Sigmoid colon (tissue), 7 donors: ENCODE measurements around the gene EFNA2. TPM values are rescaled to one million over a fixed set of nuclear protein-coding genes. Genes with fewer than 3 reads are reported as not detected.

Experiments used
- DNase-seq: peaks from one replicate; pipeline ENCODE4 v3.0.0-alpha.2; 2019
- H3K27ac ChIP-seq, 4 donors: fragments of 200-600 bp; sonication (generic); one replicate each; pipeline ENCODE4 v1.5.1; 2016 to 2019; ENCODE audit warnings: mild to moderate bottlenecking in 1 of 4
- H3K27me3 ChIP-seq, 3 donors: fragments of 200-600 bp; sonication (generic); one replicate each; pipeline ENCODE4 v1.5.1; 2019; ENCODE audit warnings: mild to moderate bottlenecking in 1 of 3
- H3K36me3 ChIP-seq, 4 donors: fragments of 200-600 bp; sonication (generic); one replicate each; pipeline ENCODE4 v1.5.1; 2016 to 2019
- H3K4me1 ChIP-seq, 4 donors: fragments of 200-600 bp; sonication (generic); one replicate each; pipeline ENCODE4 v1.5.1; 2017 to 2019
- H3K4me3 ChIP-seq, 4 donors: fragments of 200-600 bp; sonication (generic); one replicate each; pipeline ENCODE4 v1.5.1; 2017 to 2019; ENCODE audit warnings: mild to moderate bottlenecking in 2 of 4, moderate library complexity in 1 of 4
- H3K9me3 ChIP-seq, 4 donors: fragments of 200-600 bp in 3 of 4; sonication (generic) in 3 of 4; one replicate each; pipeline versions ENCODE4 v1.5.1 to v1.6.1; 2013 to 2019
- EP300 ChIP-seq, 4 donors: sonication (generic); formaldehyde crosslinking; IDR thresholded peaks; one replicate each; pipeline ENCODE4 v1.6.1; 2017; ENCODE audit warnings: antibody characterized with exemption in 4 of 4
- POLR2A ChIP-seq, 2 donors: fragments of 450-650 bp; IDR thresholded peaks; one replicate each; pipeline ENCODE4 v1.6.1; 2016; ENCODE audit warnings: antibody characterized with exemption in 2 of 2, mild to moderate bottlenecking in 2 of 2, moderate library complexity in 2 of 2
- POLR2AphosphoS5 ChIP-seq, 4 donors: sonication (generic); formaldehyde crosslinking; IDR thresholded peaks; one replicate each; pipeline ENCODE4 v1.6.1; 2017; ENCODE audit warnings: antibody characterized with exemption in 4 of 4
- WGBS, 2 donors: extraction: QIAGEN DNeasy Blood & Tissue Kit; methylation state at CpG; one replicate each; pipeline ENCODE4 v1.1.7; 2013; 5-methylcytosine and 5-hydroxymethylcytosine counted together
- intact Hi-C: fragments of 100-400 bp; cut with DNase I; formaldehyde crosslinking; loops from one replicate; pipeline ENCODE4 v1.15.1; 2023
- polyA plus RNA-seq, 3 donors: library from polyadenylated mRNA; stranded (reverse); fragments of 200-250 nt; gene quantifications; one replicate each; pipeline ENCODE4 v1.2.3, GENCODE V29; 2013
- total RNA-seq, 4 donors: library from RNA; depleted of rRNA; stranded (reverse); fragments of >200 nt; gene quantifications; one replicate each; pipeline ENCODE4 v1.1.0, GENCODE V29; 2016
- TF ChIP-seq, protein P1 (sequence below), 4 experiments: fragments of 450-650 bp in 3 of 4; fragments of 200-600 bp in 1 of 4; IDR thresholded peaks; one replicate each; pipeline ENCODE4 v1.5.1; 2016 to 2019; ENCODE audit warnings: antibody characterized with exemption in 4 of 4, mild to moderate bottlenecking in 3 of 4, moderate library complexity in 2 of 4
- donor health status: healthy with polysubstance abuse.
- donor health status: Bipolar disorder and iron deficiency.
- donor health status: healthy.

EFNA2 gene
- total and polyA plus RNA-seq, 7 donors: 23.4 to 40.6 (median 25.2) TPM; not detected in 4

DNA sequence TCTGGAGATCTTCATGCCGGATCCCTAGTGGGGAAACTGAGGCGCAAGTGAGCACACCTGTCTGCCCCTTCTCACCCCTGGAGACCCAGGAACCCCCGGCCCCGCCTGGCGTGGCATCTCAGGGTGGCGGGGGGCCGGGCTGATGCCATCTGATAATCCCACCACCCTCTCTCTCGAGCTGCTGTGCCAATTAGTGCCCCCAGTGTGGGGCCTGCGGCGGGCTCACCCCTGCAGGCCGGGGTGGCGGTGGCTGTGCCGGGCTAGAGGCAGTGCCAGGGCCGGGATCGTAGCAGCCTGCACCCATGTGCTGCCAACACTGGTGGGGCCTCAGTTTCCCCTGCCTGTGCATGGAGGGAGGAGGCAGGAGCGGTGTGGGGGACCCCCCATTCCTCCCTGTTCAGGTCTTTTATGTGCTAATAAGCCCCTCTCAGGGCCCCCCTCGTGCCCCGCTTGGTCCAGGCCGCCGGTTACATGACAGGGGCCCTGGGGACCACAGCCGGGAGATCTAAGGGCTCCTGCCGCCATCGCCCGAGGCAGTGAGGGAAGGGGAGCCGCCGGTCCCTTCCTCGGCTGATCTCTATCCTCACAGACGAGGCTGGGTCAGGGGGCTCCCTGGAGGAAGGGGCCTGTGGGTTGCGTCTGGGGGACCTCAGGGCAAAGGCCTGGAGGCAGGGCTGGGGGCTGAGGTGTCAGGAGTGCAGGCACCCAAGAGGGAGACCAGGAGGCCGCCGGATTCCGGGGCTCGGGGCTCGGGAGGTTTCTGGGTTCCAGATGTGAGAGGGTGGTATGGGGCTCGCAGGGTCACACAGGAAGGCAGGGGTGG, 8.3 kb downstream of the EFNA2 start:
- no peak for TF ChIP-seq POLR2AphosphoS5 (IDR thresholded peaks at IDR 0.05)
- TF ChIP-seq, protein P1, sequence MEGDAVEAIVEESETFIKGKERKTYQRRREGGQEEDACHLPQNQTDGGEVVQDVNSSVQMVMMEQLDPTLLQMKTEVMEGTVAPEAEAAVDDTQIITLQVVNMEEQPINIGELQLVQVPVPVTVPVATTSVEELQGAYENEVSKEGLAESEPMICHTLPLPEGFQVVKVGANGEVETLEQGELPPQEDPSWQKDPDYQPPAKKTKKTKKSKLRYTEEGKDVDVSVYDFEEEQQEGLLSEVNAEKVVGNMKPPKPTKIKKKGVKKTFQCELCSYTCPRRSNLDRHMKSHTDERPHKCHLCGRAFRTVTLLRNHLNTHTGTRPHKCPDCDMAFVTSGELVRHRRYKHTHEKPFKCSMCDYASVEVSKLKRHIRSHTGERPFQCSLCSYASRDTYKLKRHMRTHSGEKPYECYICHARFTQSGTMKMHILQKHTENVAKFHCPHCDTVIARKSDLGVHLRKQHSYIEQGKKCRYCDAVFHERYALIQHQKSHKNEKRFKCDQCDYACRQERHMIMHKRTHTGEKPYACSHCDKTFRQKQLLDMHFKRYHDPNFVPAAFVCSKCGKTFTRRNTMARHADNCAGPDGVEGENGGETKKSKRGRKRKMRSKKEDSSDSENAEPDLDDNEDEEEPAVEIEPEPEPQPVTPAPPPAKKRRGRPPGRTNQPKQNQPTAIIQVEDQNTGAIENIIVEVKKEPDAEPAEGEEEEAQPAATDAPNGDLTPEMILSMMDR (IDR thresholded peaks at IDR 0.05): no peak
- no peak for TF ChIP-seq EP300 (IDR thresholded peaks at IDR 0.05)
- no peak for TF ChIP-seq POLR2A (IDR thresholded peaks at IDR 0.05)
- intact Hi-C loops: no loop called here
- Histone ChIP-seq H3K9me3 (no peaks in the 10 kb centered on the region), H3K27ac (no peak overlapping the region), H3K4me1 (peaks cover 0 to 11% (median 8%) of the 10 kb centered on the region in 4 donors), H3K27me3 (peaks cover 12 to 75% (median 69%) of the 10 kb centered on the region in 3 donors), H3K4me3 (no peak overlapping the region), H3K36me3 (no peaks in the 10 kb centered on the region)
- no peak for DNase-seq
- 82 to 88% methylated on average over 35 of the region's 35 CpGs for WGBS, 2 donors

DNA sequence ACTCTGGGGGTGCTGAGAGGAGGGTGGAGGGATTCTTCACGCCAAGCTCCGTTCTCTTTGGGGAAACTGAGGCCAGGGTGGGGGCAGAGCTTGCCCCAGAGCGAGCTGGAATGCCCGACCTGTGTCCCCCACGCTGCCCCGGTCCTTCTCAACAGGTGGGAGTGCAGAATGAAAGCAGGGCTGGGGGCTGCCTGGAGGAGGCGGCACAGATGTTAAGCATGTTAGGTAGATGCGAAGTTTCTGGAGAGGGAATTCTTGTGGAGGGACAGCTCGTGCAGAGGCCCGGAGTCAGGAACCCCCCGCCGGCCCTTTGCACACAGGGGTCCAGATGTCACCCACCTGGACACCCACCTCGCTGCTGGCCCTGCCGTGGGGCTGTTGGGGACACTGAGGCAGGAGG, 9.0 kb downstream of the EFNA2 start:
- no peak overlapping the region for H3K4me3 ChIP-seq
- H3K36me3 ChIP-seq: no peaks in the 10 kb centered on the region
- no peak for DNase-seq
- H3K4me1 ChIP-seq: peaks cover 0 to 11% (median 8%) of the 10 kb centered on the region in 4 donors
- H3K27me3 ChIP-seq: peaks cover 9 to 68% (median 63%) of the 10 kb centered on the region in 3 donors
- TF ChIP-seq, protein P1 (IDR thresholded peaks at IDR 0.05): no peak
- 77 to 82% methylated on average over 14 of the region's 14 CpGs for WGBS, 2 donors
- H3K27ac ChIP-seq: no peak overlapping the region
- intact Hi-C loops: no loop called here
- no peaks in the 10 kb centered on the region for H3K9me3 ChIP-seq

DNA sequence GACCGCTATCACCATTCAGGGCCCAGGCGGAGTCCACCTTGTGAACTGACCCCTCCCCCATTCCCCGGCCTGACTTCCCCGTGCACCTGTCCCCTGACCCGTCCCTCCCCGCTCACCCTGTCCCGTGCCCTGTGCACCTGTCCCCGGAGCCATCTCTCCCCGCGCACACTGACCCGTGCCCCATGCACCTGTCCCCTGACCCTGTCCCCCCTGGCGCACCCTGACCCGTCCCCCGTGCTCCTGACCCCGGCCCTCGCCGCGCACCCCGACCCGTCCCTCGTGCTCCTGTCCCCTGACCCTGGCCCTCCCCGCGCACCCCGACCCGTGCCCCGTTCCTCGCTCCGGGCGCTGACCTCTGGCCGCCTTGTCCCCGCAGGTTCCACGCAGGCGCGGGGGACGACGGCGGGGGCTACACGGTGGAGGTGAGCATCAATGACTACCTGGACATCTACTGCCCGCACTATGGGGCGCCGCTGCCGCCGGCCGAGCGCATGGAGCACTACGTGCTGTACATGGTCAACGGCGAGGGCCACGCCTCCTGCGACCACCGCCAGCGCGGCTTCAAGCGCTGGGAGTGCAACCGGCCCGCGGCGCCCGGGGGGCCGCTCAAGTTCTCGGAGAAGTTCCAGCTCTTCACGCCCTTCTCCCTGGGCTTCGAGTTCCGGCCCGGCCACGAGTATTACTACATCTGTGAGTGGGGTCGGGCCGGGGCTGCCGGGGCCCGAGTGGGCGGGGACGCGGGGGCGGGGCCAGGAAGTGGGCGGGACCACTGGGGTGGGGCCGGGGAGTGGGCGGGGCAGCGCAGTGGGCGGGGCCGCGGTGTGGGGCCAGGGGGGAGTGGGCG, 9.7 kb downstream of the EFNA2 start:
- intact Hi-C loops: no loop called here
- no peak for TF ChIP-seq EP300 (IDR thresholded peaks at IDR 0.05)
- TF ChIP-seq, protein P1 (IDR thresholded peaks at IDR 0.05): no peak

DNA sequence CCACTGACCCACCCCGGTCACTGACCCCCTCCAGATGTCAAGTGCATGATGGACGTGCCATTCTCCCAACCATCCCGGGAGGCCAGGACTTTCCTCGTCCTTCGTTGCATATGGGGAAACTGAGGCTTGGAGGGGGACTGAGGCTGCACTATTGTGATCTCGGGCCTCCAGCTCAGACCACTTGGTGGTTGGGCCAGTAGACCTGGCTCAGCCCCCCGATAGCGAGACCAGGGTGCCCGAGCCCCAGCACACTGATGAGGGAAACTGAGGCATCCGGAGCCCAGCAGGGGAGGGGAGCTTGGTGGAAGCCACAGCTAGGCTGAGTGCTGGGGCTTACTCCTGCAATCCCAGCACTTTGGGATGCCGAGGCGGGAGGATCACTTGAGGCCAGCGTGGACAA, 10.4 kb downstream of the EFNA2 start:
- H3K36me3 ChIP-seq: no peaks in the 10 kb centered on the region
- no peak overlapping the region for H3K4me3 ChIP-seq
- DNase-seq: no peak
- TF ChIP-seq POLR2AphosphoS5 (IDR thresholded peaks at IDR 0.05): no peak
- no peak for TF ChIP-seq EP300 (IDR thresholded peaks at IDR 0.05)
- TF ChIP-seq POLR2A (IDR thresholded peaks at IDR 0.05): no peak
- TF ChIP-seq, protein P1 (IDR thresholded peaks at IDR 0.05): no peak
- H3K27ac ChIP-seq: no peak overlapping the region
- peaks cover 0 to 11% (median 8%) of the 10 kb centered on the region in 4 donors for H3K4me1 ChIP-seq
- H3K27me3 ChIP-seq: peaks cover 9 to 54% (median 49%) of the 10 kb centered on the region in 3 donors
- WGBS, 2 donors: 88% methylated on average over 12 to 13 of the region's 13 CpGs
- no peaks in the 10 kb centered on the region for H3K9me3 ChIP-seq
- intact Hi-C loops: no loop called here

More for the DNA sequence above, 9.7 kb downstream of the EFNA2 start:
- H3K36me3 ChIP-seq: no peaks in the 10 kb centered on the region
- no peak overlapping the region for H3K27ac ChIP-seq
- DNase-seq: no peak
- peaks cover 9 to 61% (median 56%) of the 10 kb centered on the region in 3 donors for H3K27me3 ChIP-seq
- H3K4me3 ChIP-seq: peak overlapping the region in 1 of 4 donors; percentile 7
- 34 to 69% methylated on average over 82 of the region's 82 CpGs for WGBS, 2 donors
- H3K4me1 ChIP-seq: peaks cover 0 to 11% (median 8%) of the 10 kb centered on the region in 4 donors
- H3K9me3 ChIP-seq: no peaks in the 10 kb centered on the region
